Kidney (tissue), 14 donors: ENCODE measurements around the gene HSH2D. TPM values are rescaled to one million over a fixed set of nuclear protein-coding genes. Genes with fewer than 3 reads are reported as not detected.

Source experiments
- DNase-seq, 5 donors: peaks; one replicate each; pipeline ENCODE4 v3.0.0-alpha.2; 2013 to 2020
- FAIRE-seq: peaks from 2 replicates; lab custom pipeline; 2012; peaks lifted over from hg19 to GRCh38; lab: Jason Lieb, UNC
- H3K27ac ChIP-seq, 2 donors: one replicate each; pipeline ENCODE4 v1.7.0; 2013; ENCODE audit warnings: low read depth in 2 of 2, low read length in 2 of 2, inconsistent platforms in 1 of 2
- H3K27me3 ChIP-seq: one replicate; pipeline ENCODE4 v1.7.1; 2013; ENCODE audit warnings: low read length, inconsistent platforms; ENCODE audit not compliant: control insufficient read depth, insufficient read depth
- H3K36me3 ChIP-seq, 3 donors: one replicate each; pipeline versions ENCODE4 v1.7.0 to v1.7.1; 2013; ENCODE audit warnings: low read length in 3 of 3, control low read depth in 1 of 3, inconsistent platforms in 1 of 3; ENCODE audit not compliant: insufficient read depth in 3 of 3, control insufficient read depth in 2 of 3
- H3K4me1 ChIP-seq, 3 donors: one replicate each; pipeline versions ENCODE4 v1.7.0 to v1.7.1; 2013; ENCODE audit warnings: low read length in 3 of 3, inconsistent platforms in 1 of 3, low read depth in 1 of 3; ENCODE audit not compliant: control insufficient read depth in 2 of 3, insufficient read depth in 2 of 3
- H3K4me3 ChIP-seq, 3 donors: one replicate each; pipeline versions ENCODE4 v1.7.0 to v1.8.1; 2013; ENCODE audit warnings: low read length in 3 of 3, control low read depth in 1 of 3, inconsistent platforms in 1 of 3
- H3K9ac ChIP-seq, 3 donors: one replicate each; pipeline versions ENCODE4 v1.7.0 to v1.7.1; 2013; ENCODE audit warnings: low read length in 3 of 3, control low read depth in 1 of 3, inconsistent platforms in 1 of 3
- H3K9me3 ChIP-seq, 3 donors: one replicate each; pipeline versions ENCODE4 v1.7.0 to v1.7.1; 2013; ENCODE audit warnings: low read length in 3 of 3, control low read depth in 1 of 3, inconsistent platforms in 1 of 3; ENCODE audit not compliant: control insufficient read depth in 2 of 3, insufficient read depth in 1 of 3
- CTCF ChIP-seq: IDR thresholded peaks from 3 replicates; pipeline ENCODE4 v1.5.1; 2012; ENCODE audit warnings: mild to moderate bottlenecking, moderate library complexity, borderline replicate concordance; ENCODE audit not compliant: insufficient read depth; ENCODE audit errors: extremely low read depth
- intact Hi-C: fragments of 100-400 bp; cut with DNase I; formaldehyde crosslinking; loops from one replicate; pipeline ENCODE4 v1.11.1; 2022
- polyA plus RNA-seq: library from polyadenylated mRNA; stranded (reverse); fragments of 350-450 nt; fragmentation: Illumina TruSeq; extraction: RNeasy Lipid Tissue Mini Kit (QIAGEN cat#74804); gene quantifications from one replicate; pipeline ENCODE4 v1.2.3, GENCODE V29; 2014; ENCODE audit warnings: low read depth, low replicate concordance; ENCODE audit not compliant: insufficient read depth
- total RNA-seq: library from RNA; stranded (reverse); fragmentation: NEBNext Ultra II Directional; extraction: Animal tissue kit (Norgen Biotek cat#: 25700); gene quantifications from one replicate; pipeline ENCODE4 v1.2.1, GENCODE V29; 2021
- donor health status: control.
- donor health status: control.
- donor health status: control.
- donor health status: control.
- donor health status: control.
- donor health status: DM: yes; HTN: yes; CAD: no.
- donor health status: Normal renal cell carcinoma (clear cell type).

HSH2D gene
- total and polyA plus RNA-seq, 2 donors from 2014 or later = 0.41 to 7.7 TPM

DNA sequence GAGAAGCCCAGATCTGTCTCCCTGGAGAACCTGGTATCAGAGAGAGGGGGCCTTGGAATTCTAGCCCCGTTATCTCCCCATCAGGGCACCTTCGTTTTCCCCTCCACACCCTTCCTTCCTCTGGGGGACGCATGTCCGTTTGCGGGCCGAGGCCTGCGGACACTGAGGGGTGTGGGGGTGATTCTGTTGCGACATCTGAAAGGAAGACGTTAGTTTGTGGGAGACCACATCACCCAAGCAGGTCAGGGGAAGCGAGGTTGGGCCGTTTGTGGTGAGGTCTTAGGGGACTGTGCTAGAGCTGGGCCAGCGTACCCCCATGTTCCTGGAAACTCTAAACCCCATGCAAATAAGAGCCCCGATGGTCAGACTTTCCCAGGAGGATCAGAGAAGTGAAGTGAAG lies 3.7 kb upstream of the HSH2D start:
- H3K4me3 ChIP-seq = no peak overlapping the region
- no peaks in the 10 kb centered on the region for H3K9me3 ChIP-seq
- no peak overlapping the region for H3K9ac ChIP-seq
- intact Hi-C loops = no loop called here
- no peaks in the 10 kb centered on the region for H3K27me3 ChIP-seq
- H3K27ac ChIP-seq = no peak overlapping the region
- H3K4me1 ChIP-seq = no peaks in the 10 kb centered on the region
- TF ChIP-seq CTCF = no peak
- FAIRE-seq (no peak), DNase-seq (no peak)
- no peaks in the 10 kb centered on the region for H3K36me3 ChIP-seq

GRCh38 chr19:16141043-16141442 lies 2.4 kb upstream of the HSH2D start:
- Histone ChIP-seq H3K9ac (no peak overlapping the region), H3K27ac (no peak overlapping the region), H3K36me3 (no peaks in the 10 kb centered on the region), H3K4me3 (no peak overlapping the region), H3K27me3 (no peaks in the 10 kb centered on the region), H3K4me1 (no peaks in the 10 kb centered on the region), H3K9me3 (no peaks in the 10 kb centered on the region)
- TF ChIP-seq CTCF = no peak
- FAIRE-seq (no peak), DNase-seq (no peak)
- intact Hi-C loops = no loop called here

- H3K4me1 ChIP-seq = no peaks in the 10 kb centered on the region
- intact Hi-C loops = no loop called here
- no peaks in the 10 kb centered on the region for H3K36me3 ChIP-seq
- DNase-seq = no peak
- TF ChIP-seq CTCF = no peak
- FAIRE-seq = no peak
- H3K27me3 ChIP-seq = no peaks in the 10 kb centered on the region
- H3K27ac ChIP-seq = no peak overlapping the region
- H3K9ac ChIP-seq = no peak overlapping the region
- no peaks in the 10 kb centered on the region for H3K9me3 ChIP-seq
- H3K4me3 ChIP-seq = no peak overlapping the region
Observed at GRCh38 chr19:16142032-16142580, 1.4 kb upstream of the HSH2D start.

- no peak for TF ChIP-seq CTCF
- intact Hi-C loops = no loop called here
- Histone ChIP-seq H3K4me1 (no peaks in the 10 kb centered on the region), H3K36me3 (no peaks in the 10 kb centered on the region), H3K27ac (no peak overlapping the region), H3K27me3 (no peaks in the 10 kb centered on the region), H3K4me3 (no peak overlapping the region), H3K9me3 (no peaks in the 10 kb centered on the region), H3K9ac (no peak overlapping the region)
- no peak for FAIRE-seq
- DNase-seq = no peak
Observed at GRCh38 chr19:16144216-16144581, 714 bp downstream of the HSH2D start.
